ENCODE results near the gene ABI1.

- TF ChIP-seq CTCF (IDR thresholded peaks at IDR 0.05; ENCODE audit: low read length), result no peak
- TF ChIP-seq EZH2 (optimal IDR thresholded peaks at IDR 0.05; ENCODE audit: low read depth, low read length), result no peak
These were observed 16.3 kb downstream of the ABI1 start for GRCh38 chr10:26844396-26844975.
